Endothelial cell (in vitro differentiated cells): Measurements from ENCODE around the gene FBXO42. TPM values are rescaled to one million over a fixed set of nuclear protein-coding genes. Genes with fewer than 3 reads are reported as not detected.
"Not testable (repeated sequence)": the region's sequence is repeated elsewhere in the genome, so short reads cannot be mapped to it uniquely, and the experiment has no call there.

ENCODE experiments used
- DNase-seq: peaks from one replicate; pipeline ENCODE4 v3.0.0; 2021; ENCODE audit warnings: low spot score
- H3K27ac Mint-ChIP-seq: one replicate; pipeline ENCODE4 v1.8.0; 2021; ENCODE audit warnings: mixed read lengths, inconsistent platforms; ENCODE audit not compliant: unreplicated experiment
- H3K27me3 Mint-ChIP-seq: one replicate; pipeline ENCODE4 v1.8.0; 2021; ENCODE audit warnings: mild to moderate bottlenecking, moderate library complexity, mixed read lengths, inconsistent platforms; ENCODE audit not compliant: unreplicated experiment
- H3K36me3 Mint-ChIP-seq: one replicate; pipeline ENCODE4 v1.8.0; 2021; ENCODE audit warnings: mild to moderate bottlenecking, low read depth, mixed read lengths, inconsistent platforms; ENCODE audit not compliant: unreplicated experiment
- H3K4me1 Mint-ChIP-seq: one replicate; pipeline ENCODE4 v1.8.0; 2021; ENCODE audit warnings: mild to moderate bottlenecking, mixed read lengths, inconsistent platforms; ENCODE audit not compliant: unreplicated experiment
- H3K4me3 Mint-ChIP-seq: one replicate; pipeline ENCODE4 v1.8.0; 2021; ENCODE audit warnings: mild to moderate bottlenecking, mixed read lengths, inconsistent platforms; ENCODE audit not compliant: unreplicated experiment
- H3K9me3 Mint-ChIP-seq: one replicate; pipeline ENCODE4 v1.8.0; 2021; ENCODE audit warnings: mixed read lengths, inconsistent platforms; ENCODE audit not compliant: unreplicated experiment
- CTCF ChIP-seq: fragments of 200-600 bp; sonication (generic); IDR thresholded peaks from one replicate; pipeline ENCODE4 v1.5.0; 2021; ENCODE audit warnings: antibody characterized with exemption; ENCODE audit not compliant: unreplicated experiment
- total RNA-seq: library from RNA; stranded (reverse); fragmentation: NEBNext Ultra II Directional; extraction: Animal tissue kit (Norgen Biotek cat#: 25700); gene quantifications from one replicate; pipeline ENCODE4 v1.2.1, GENCODE V29; 2021; ENCODE audit not compliant: unreplicated experiment

The FBXO42 gene
- total RNA-seq, 1 donor from 2014 or later: 17.2 TPM

GRCh38 chr1:16215882-16216753 is 136.2 kb downstream of the FBXO42 start:
- Mint-ChIP-seq H3K27ac (no peak overlapping the region), H3K27me3 (peaks cover 21% of the 10 kb centered on the region), H3K4me3 (peak overlapping the region; percentile 92), H3K9me3 (no peaks in the 10 kb centered on the region), H3K36me3 (no peaks in the 10 kb centered on the region), H3K4me1 (peaks cover 6% of the 10 kb centered on the region)
- peak; percentile 86 for DNase-seq
- no peak for TF ChIP-seq CTCF

GRCh38 chr1:16215240-16215639 is 137.0 kb downstream of the FBXO42 start:
- H3K36me3 Mint-ChIP-seq, H3K4me1 Mint-ChIP-seq, DNase-seq, H3K9me3 Mint-ChIP-seq, H3K4me3 Mint-ChIP-seq, H3K27ac Mint-ChIP-seq: not testable (repeated sequence)
- peaks cover 21% of the 10 kb centered on the region for H3K27me3 Mint-ChIP-seq

- not testable (repeated sequence) for H3K4me3 Mint-ChIP-seq
Observed at GRCh38 chr1:16213544-16213943, 138.7 kb downstream of the FBXO42 start.

GRCh38 chr1:16213013-16213412 is 139.3 kb downstream of the FBXO42 start:
- Mint-ChIP-seq H3K36me3 (peaks cover 5% of the 10 kb centered on the region), H3K9me3 (no peaks in the 10 kb centered on the region), H3K4me3 (no peak overlapping the region), H3K4me1 (peaks cover 6% of the 10 kb centered on the region), H3K27me3 (peaks cover 13% of the 10 kb centered on the region), H3K27ac (no peak overlapping the region)
- no peak for TF ChIP-seq CTCF
- DNase-seq: no peak

More at GRCh38 chr1:16213544-16213943, 138.7 kb downstream of the FBXO42 start:
- H3K27ac Mint-ChIP-seq, H3K9me3 Mint-ChIP-seq, DNase-seq, H3K36me3 Mint-ChIP-seq, H3K4me1 Mint-ChIP-seq: not testable (repeated sequence)
- peaks cover 15% of the 10 kb centered on the region for H3K27me3 Mint-ChIP-seq

GRCh38 chr1:16212251-16212961 is 139.9 kb downstream of the FBXO42 start, which contains the start of gene ARHGEF19:
Gene ARHGEF19, minus strand, starts transcription at chr1:16212652. Its CDS starts 3,598 bp downstream, at chr1:16209054.
- Mint-ChIP-seq H3K4me1 (peaks cover 6% of the 10 kb centered on the region), H3K27ac (peak within 1 kb of the TSS; percentile 5), H3K9me3 (no peaks in the 10 kb centered on the region), H3K4me3 (no peak within 1 kb of the TSS), H3K27me3 (peaks cover 8% of the 10 kb centered on the region), H3K36me3 (peaks cover 5% of the 10 kb centered on the region)
- no peak for TF ChIP-seq CTCF
- DNase-seq: no peak
